GM21825 (cell line): ENCODE measurements around the gene HIF3A.
"Not testable (repeated sequence)": the region's sequence is repeated elsewhere in the genome, so short reads cannot be mapped to it uniquely, and the experiment has no call there.

ENCODE experiments used
- ATAC-seq: cut with Tn5 transposase; IDR thresholded peaks from one replicate; pipeline ENCODE4 v1.9.1; 2021; ENCODE audit warnings: mild to moderate bottlenecking, moderate library complexity; ENCODE audit not compliant: unreplicated experiment

Gene HIF3A

GRCh38 chr19:46291829-46292228 is 5.0 kb upstream of the HIF3A start:
- no peak for ATAC-seq

DNA sequence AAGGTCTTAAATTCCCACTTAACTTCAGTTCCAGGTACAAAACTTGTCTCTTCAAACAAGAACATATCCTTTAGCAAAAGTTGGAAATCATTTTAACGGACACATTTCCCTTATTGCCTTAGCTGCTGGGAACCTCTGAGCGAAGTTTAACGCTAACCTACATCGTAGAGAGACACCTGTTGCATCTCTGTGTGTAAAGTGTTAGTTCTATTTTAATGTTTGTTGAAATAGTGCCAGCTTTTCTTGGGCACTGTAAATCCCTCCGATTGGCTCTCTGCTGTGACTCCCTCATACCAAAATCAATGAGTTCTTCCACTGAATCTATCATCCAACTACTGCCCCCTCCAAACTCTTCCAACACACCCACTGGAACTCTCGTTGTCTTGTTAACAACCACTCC is 2.3 kb upstream of the HIF3A start:
- ATAC-seq: no peak

DNA sequence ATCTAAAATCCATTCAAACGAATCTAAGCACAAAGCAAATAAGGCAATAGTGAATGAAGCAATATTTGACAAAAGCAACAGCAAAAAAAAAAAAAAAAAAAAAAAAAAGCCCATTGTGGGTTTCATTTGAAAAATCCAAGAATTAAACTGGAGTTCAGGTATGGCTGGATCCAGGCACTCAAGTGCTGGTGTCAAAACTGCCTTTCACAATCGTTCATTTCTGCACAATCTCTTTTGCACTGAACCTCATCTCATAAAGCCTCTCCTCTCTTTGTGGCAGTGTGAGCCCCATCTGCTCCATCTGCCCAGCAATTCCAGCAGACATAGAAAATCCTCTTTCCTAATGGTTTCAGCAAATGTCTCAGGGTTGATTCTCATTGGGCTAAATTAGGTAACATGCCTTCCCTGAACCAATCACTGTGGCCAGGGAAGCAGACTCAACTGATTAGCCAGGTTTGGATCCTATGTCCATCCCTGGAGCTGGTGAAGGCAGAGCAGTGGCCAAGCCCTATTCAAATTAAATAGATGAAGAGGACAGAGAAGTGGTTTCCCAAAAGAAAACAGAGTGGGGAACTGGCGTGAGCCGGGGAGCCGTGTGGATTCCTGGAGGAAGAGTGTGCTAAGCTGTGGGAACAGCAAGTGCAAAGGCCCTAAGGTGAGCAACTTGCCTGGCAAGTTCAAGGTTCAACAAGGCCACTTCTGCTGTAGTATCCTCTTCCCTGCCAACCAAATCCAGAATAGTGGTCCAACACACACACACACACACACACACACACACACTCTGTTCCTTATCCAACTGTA is 1.2 kb upstream of the HIF3A start:
- ATAC-seq: no peak

GRCh38 chr19:46296202-46296480 is 701 bp upstream of the HIF3A start:
- no peak for ATAC-seq

DNA sequence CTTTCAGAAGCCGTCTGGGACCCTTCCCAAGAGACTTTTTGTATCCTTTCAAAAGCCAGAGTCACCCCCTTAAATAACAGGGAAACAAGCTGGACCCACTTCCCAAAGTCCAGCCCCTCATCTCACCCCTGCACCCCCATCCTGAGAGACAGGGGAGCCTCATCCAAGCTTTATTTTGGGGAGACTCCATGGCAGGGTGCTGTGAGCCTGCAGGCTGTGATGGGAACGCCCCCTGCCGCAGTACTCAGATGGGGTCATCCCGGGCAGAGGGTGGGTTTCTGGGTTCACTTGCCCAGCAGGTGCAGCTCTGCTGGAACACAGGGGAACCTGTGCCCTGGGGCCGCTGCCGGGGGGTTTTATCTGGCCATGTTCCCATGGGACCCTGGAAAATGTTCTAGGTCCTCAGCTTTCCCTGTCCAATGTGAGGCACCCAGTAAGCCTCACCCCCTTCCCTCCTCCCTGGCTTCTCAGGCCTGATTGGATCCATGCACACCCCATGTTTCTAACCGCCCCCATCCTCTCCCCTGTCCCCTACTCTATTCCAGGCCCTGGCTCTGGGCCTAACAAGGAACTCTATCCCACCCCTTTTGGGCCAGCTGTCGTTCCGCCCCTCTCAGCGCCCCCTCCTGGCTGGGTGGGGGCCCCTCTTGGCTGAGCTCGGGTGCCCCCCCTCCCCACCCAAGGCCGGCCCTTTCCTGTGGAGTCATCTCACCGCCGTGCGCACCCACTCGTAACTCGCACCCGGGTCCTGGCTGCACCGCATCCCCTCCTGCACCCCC is 1.0 kb downstream of the HIF3A start:
- ATAC-seq: no peak

- ATAC-seq: no peak
Observed at GRCh38 chr19:46298479-46299003, 1.7 kb downstream of the HIF3A start.

GRCh38 chr19:46299004-46299509 is 2.2 kb downstream of the HIF3A start:
- ATAC-seq: no peak

DNA sequence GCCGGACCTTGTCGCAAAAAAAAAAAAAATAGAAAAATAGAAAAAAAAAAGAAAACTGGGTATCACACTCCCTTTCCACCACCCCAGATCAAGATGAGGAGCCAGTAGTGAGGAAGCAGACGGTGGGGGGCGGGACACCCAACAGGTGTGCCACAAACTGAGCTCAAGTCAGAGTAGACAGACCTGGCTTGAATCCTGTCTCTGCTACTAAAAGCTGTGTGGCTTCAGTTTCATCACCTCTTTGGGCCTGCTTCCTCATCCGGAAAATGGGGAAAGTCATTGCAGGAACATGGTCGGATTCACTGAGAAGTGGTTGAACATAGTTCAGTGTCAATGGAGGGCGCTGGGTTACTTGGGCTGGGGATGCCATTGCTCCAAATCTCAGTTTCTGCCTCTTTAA is 2.9 kb downstream of the HIF3A start:
- no peak for ATAC-seq

GRCh38 chr19:46303322-46303690 is 6.5 kb downstream of the HIF3A start:
- no peak for ATAC-seq

DNA sequence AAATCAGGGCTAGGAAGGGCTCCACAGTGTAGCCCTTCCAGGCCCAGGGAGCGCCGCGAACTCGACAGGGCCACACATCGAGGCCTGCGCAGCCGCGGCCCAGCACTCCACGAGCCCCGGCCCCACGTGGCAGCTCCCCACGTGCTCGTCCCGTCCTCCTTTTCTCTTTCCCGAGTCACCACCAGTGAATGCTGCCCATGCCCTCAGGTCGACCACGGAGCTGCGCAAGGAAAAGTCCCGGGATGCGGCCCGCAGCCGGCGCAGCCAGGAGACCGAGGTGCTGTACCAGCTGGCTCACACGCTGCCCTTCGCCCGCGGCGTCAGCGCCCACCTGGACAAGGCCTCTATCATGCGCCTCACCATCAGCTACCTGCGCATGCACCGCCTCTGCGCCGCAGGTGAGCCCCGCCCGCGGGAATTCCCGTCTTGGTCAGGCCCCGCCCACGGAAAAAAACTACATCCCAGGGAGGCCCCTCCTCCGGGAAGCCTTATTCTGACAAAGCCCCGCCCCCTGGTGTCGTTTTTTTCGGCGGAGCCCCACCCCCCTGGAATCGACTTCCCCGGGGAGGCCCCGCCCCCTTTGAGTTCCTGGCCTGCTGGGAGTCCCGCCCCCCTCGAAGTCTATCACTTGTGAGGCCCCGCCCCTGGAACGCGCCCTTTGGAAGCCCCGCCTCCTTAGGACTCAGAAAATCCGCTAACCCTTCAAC is 7.0 kb downstream of the HIF3A start:
- no peak for ATAC-seq

GRCh38 chr19:46306501-46306900 is 9.7 kb downstream of the HIF3A start:
- ATAC-seq: no peak

DNA sequence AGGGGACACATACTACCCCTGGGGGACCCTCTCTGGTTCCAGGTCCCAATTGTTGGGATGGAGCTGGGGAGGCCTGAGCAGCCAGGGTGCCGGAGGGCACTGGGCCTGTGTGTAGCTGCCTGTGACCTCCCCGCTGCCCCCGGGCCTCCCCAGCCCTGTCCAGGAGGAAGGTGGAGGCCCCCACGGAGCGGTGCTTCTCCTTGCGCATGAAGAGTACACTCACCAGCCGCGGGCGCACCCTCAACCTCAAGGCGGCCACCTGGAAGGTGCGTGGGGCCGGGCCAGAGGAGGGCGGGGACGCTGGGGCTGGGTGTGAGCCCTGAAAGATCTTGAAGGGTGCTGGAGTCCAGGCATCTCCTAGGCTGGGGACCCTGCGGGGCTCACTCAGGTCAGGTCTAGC is 11.7 kb downstream of the HIF3A start:
- no peak for ATAC-seq

DNA sequence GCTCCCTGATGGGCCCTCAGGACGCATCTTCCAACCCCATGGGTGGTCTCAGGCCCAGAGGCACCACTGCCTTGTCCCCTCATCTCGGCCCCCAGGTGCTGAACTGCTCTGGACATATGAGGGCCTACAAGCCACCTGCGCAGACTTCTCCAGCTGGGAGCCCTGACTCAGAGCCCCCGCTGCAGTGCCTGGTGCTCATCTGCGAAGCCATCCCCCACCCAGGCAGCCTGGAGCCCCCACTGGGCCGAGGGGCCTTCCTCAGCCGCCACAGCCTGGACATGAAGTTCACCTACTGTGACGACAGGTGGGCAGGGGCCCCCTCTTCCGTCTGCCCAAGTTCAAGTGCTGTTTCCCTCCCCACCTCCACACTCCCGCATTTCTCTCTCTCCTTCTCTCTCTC is 12.2 kb downstream of the HIF3A start:
- ATAC-seq: no peak

DNA sequence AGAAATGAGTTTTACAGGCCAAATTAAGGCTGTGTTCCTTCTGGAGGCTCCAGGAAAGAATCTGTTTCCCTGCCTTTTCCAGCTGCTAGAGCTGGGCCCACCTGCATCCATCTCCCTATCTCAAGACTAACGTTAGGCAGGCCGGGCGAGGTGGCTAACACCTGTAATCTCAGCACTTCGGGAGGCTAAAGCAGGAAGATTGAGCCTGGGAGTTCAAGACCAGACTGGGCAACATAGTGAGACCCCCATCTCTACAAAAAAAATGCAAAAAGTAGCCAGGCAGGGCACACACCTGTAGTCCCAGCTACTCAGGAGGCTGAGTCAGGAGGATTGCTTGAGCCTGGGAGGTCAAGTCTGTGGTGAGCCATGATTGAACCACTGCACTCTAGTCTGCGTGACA is 14.6 kb downstream of the HIF3A start:
- ATAC-seq: no peak

- not testable (repeated sequence) for ATAC-seq
Observed at GRCh38 chr19:46313540-46314469, 17.0 kb downstream of the HIF3A start.

GRCh38 chr19:46317339-46317738 is 20.5 kb downstream of the HIF3A start:
- ATAC-seq: no peak

- ATAC-seq: no peak
Observed at GRCh38 chr19:46319613-46320012, 22.8 kb downstream of the HIF3A start.

DNA sequence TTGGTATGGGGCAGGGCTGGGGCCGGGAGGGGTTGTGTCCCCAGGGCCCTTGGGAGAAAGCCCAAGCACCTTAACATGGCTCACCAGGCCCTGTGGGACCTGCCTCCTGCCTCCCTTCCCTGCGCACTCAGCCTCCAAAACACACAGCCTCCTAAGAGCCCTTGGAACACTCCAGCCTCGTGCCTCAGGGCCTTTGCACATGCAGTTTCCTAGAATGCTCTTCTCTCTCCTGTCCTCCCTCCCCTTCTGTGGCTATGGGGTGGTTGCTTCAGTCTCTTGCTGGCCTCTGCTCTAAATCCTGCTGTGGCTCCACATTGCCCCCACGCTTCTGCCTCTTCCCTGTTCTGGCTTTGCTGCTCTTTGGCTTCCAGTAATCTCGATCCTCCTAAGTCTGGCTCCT is 23.7 kb downstream of the HIF3A start:
- ATAC-seq: no peak

DNA sequence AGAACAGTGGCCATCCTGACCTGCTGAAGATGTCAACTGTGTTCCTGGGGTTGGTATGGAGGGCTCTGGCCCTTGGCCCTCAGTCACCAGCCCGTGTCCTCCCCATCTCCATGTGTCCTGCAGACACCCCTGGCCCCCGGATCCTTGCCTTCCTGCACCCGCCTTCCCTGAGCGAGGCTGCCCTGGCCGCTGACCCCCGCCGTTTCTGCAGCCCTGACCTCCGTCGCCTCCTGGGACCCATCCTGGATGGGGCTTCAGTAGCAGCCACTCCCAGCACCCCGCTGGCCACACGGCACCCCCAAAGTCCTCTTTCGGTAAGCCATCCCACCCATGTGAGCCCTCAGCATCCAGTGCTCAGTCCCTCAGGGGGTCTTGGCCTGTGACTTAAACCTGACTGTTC is 24.8 kb downstream of the HIF3A start:
- ATAC-seq: no peak

DNA sequence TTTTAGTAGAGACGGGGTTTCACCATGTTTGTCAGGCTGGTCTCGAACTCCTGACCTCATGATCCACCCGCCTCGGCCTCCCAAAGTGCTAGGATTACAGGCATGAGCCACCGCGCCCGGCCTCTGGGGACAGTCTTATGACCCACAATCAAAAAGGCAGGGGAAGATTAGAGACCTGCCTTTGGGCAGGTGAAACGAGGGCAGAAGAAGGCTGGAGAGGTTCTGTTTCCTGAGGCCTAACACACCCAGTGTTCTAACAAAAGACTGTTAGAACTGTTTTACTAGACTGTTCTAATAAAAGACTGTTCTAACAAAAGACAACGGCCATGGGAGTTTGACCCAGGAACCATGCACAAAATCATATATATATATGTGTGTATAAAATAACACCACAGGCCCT is 26.4 kb downstream of the HIF3A start:
- ATAC-seq: not testable (repeated sequence)
